Measurements from ENCODE around the gene RORB.

Gene RORB

GRCh38 chr9:74721696-74722660 lies 224.8 kb downstream of the RORB start:
- no peak for DNase-seq

- DNase-seq, result no peak
Observed at GRCh38 chr9:74724317-74724716, 227.2 kb downstream of the RORB start.

GRCh38 chr9:74726581-74726980 lies 229.4 kb downstream of the RORB start:
- DNase-seq, result no peak

GRCh38 chr9:74728176-74728575 lies 231.0 kb downstream of the RORB start:
- no peak for DNase-seq

GRCh38 chr9:74729136-74729695 lies 232.1 kb downstream of the RORB start:
- no peak for DNase-seq

- no peak for DNase-seq
Observed at GRCh38 chr9:74735761-74736160, 238.6 kb downstream of the RORB start.

GRCh38 chr9:74736646-74737045 lies 239.5 kb downstream of the RORB start:
- no peak for DNase-seq

GRCh38 chr9:74742191-74742790 lies 245.2 kb downstream of the RORB start:
- DNase-seq, result no peak
